ES-I3 (cell line): Measurements from ENCODE around the gene STXBP2.

Source experiments
- H3K36me3 ChIP-seq: 2 replicates; pipeline ENCODE4 v1.6.1; 2013; ENCODE audit warnings: mild to moderate bottlenecking, low read length, control low read depth, moderate library complexity; ENCODE audit not compliant: insufficient read depth
- H3K4me1 ChIP-seq: 2 replicates; pipeline ENCODE4 v1.6.1; 2013; ENCODE audit warnings: mild to moderate bottlenecking, control low read depth, low read length; ENCODE audit not compliant: insufficient read depth
- H3K9ac ChIP-seq: 2 replicates; pipeline ENCODE4 v1.6.1; 2013; ENCODE audit warnings: low read depth, mild to moderate bottlenecking, low read length, moderate library complexity
- H3K9me3 ChIP-seq: 2 replicates; pipeline ENCODE4 v1.6.1; 2013; ENCODE audit warnings: mild to moderate bottlenecking, low read length, moderate library complexity; ENCODE audit not compliant: control insufficient read depth, insufficient read depth

STXBP2 gene

DNA sequence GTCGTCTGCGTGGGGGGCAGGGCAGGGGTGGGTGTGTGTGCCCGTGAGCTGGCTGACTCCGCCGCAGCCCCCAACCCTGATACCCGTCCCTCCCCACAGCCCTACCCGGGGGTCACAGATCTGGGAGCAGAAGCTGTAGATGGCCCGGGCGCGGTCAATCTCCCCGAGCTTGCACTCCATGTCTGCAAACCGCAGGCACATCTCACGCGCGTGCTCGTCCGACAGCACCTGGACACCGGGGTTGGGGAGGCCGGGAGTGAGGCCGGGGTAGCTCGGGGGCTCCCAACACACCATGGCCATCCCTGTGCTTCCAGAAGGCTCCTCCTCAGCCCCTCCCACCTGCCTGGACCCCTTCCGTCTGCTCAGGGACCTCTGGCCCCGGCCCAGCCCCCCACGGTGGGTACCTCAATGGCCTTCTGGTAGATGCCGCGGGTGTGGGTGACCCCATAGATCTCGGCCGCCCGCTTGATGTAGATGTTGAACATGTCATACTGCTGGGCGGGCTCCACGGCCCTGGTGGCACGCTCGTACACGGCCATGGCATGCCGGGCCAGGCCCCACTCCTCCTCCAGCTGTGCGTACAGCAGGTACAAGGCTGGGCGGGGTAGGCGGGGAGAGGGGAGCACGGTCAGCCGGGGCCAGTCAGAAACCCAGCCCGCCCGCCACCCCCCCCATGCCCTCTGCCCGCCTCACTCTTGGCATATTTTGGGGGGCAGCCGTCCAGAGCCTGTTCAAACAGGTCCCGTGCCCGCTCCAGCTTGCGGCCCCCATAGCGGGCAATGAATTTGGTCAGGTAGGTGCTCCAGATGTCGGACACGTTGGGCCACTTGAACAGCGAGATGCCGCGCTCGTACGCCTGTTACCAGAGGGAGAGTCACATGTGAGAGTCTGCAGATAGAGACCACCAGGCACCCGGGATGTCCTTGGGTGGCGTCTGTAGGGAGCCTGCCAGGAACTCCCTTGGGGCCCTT is 16.2 kb upstream of the STXBP2 start:
- Histone ChIP-seq H3K36me3 (no peaks in the 10 kb centered on the region; the same call in 1 of the 2 replicates), H3K9ac (no peak overlapping the region), H3K9me3 (no peaks in the 10 kb centered on the region), H3K4me1 (no peaks in the 10 kb centered on the region)

DNA sequence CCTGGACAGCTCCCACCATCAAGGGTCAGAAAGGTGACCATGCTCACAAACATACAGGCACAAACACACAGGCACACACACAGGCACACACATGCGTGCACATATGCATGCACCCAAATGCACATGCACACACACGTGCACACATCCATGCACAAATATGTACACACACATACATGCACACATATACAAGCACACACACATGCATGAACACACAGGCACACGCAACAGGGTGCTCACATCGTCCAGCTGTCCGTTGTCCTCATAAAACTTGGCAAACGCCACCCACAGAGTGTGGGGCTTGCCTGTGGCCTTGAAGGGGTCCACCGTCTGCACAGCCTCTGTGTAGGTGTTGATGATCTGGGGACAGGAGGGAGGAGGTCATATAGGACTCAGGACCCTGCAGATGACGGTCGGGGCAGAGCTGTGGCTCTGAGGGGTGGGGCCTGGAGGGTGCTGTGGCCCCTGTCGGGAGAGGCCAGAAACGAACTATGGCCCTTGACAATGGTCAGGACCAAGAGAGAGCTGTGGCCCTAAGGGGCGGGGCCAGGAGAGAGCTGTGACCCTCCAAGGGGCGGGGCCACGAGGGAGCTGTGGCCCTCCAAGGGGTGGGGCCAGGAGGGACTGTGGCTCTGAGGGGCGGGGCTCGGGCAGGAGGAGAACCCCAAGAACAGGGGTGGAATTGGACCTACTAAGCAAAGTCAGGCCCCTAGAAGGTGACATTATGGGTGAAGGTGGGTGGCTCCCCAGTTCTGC is 13.8 kb upstream of the STXBP2 start:
- no peaks in the 10 kb centered on the region for H3K9me3 ChIP-seq
- H3K9ac ChIP-seq, result no peak overlapping the region
- H3K36me3 ChIP-seq, result no peaks in the 10 kb centered on the region; the same call in 1 of the 2 replicates
- 0 out of 2 replicates have a peak, but pooled peaks cover under 1% of the 10 kb centered on the region for H3K4me1 ChIP-seq

DNA sequence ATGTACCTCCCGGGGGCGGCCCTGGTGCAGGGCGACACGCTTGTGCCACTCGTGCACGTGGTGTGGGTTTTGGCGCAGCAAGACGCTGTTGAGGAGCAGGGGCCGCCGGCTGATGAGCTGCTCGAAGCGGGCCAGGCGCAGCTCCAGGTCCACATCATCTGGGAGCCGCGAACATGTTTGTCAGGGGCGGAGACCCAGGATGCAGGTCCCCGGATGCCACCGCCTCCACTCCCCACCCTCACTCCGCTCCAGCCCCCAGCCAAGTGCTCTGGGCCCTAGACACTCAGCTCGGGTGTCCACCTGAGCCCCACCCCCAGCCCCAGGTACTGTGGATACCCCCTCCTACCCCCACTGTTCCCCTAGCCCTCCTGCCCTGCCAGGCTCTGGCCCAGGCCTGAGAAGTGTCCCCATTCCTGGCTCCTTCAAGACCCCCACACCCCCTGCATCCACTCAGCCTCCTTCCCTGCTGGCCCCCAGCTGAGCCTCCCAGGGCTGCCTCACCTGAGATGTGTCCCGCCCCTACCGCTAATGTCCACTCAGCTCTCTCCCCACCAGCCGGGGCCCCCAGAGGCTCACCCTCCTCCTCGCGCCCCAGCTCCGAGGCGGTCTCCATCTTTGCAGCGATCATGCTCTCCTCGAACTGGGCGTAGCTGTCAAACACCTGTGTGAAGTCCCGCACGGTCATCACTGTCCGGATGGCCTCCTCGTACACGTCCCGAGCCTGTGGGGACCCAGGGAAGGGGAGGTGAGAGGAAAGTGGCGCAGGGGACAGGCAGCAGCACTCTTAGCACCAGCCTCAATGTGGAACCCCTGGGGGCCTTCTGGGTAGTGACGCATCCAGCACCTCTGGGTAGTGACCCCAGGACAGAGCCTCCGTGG is 12.9 kb upstream of the STXBP2 start:
- Histone ChIP-seq H3K9ac (no peak overlapping the region), H3K36me3 (no peaks in the 10 kb centered on the region; the same call in 1 of the 2 replicates), H3K4me1 (peaks cover 6% of the 10 kb centered on the region; the same call in 1 of the 2 replicates), H3K9me3 (no peaks in the 10 kb centered on the region)

DNA sequence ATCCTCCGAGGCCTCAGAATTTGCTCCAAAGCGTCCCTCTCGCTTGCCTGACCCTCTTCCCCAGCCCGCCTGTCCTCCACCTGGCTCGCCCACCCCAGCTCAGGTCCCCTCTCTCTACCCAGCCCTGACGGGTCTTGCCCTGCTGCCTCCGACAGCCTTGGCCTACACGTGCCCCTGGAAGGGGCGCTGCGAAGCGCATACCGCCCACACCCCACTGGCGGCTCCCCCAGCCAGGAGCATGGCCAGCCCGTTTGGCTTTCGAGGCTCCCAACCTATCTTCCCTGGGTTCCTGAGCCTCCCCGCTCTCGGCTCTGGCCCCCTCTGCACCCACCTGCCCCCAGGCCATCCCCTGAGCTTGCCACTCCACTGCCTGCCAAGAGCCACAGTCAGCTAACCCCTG is 12.1 kb upstream of the STXBP2 start:
- Histone ChIP-seq H3K9ac (no peak overlapping the region), H3K4me1 (peaks cover 6% of the 10 kb centered on the region; the same call in 1 of the 2 replicates), H3K36me3 (no peaks in the 10 kb centered on the region; the same call in 1 of the 2 replicates), H3K9me3 (no peaks in the 10 kb centered on the region)

DNA sequence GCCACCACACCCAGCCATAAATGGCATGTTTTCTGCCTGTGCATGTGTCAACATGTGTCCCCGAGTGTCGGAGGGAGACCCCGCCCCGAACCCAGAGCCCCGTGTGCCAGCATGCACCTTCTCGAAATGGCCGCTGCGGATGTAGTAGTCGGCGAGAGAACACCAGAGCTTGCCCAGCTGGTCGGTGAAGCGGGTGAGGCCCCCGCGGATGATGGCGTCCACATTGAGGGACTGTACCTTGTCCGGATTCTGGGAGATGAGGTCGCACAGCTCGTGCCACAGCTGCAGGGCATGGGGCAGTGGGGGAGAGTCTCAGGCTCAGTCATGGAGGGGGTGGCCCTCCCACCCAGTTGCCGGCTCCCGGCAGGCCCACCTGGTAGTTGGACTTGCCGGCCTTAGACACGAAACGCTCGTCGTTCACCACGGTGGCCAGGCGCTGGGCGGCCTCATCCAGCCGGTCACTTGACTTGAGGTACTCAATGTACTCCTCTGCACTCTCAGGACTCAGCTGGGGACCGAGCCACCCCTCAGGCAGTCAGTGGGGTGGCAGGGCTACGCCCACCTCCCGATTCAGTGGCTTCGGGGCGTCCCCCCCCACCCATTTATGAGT is 11.0 kb upstream of the STXBP2 start:
- Histone ChIP-seq H3K9me3 (no peaks in the 10 kb centered on the region), H3K4me1 (peaks cover 6% of the 10 kb centered on the region; the same call in 1 of the 2 replicates), H3K9ac (no peak overlapping the region), H3K36me3 (no peaks in the 10 kb centered on the region; the same call in 1 of the 2 replicates)

DNA sequence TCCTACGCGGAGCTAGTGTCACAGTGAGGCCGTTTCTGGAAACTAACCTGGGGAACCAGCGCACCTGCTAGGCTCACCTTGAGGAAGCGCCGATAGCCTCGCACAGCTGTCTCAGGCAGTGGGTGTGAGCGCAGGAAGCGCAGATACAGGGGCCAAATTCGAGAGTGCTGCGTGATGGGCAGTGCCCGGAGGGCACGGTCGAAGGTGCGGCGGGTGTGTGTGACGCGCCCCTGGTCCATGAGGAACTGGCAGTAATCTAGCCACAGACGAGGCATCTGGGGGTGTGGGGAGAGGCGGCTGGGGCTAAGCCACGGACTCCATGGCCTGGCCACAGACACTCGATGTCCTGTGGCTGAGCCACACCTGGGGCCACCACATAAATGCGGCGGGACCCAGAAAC is 9.7 kb upstream of the STXBP2 start:
- no peak overlapping the region for H3K9ac ChIP-seq
- H3K4me1 ChIP-seq, result peaks cover 6% of the 10 kb centered on the region; the same call in 1 of the 2 replicates
- H3K9me3 ChIP-seq, result no peaks in the 10 kb centered on the region
- H3K36me3 ChIP-seq, result no peaks in the 10 kb centered on the region; the same call in 1 of the 2 replicates

DNA sequence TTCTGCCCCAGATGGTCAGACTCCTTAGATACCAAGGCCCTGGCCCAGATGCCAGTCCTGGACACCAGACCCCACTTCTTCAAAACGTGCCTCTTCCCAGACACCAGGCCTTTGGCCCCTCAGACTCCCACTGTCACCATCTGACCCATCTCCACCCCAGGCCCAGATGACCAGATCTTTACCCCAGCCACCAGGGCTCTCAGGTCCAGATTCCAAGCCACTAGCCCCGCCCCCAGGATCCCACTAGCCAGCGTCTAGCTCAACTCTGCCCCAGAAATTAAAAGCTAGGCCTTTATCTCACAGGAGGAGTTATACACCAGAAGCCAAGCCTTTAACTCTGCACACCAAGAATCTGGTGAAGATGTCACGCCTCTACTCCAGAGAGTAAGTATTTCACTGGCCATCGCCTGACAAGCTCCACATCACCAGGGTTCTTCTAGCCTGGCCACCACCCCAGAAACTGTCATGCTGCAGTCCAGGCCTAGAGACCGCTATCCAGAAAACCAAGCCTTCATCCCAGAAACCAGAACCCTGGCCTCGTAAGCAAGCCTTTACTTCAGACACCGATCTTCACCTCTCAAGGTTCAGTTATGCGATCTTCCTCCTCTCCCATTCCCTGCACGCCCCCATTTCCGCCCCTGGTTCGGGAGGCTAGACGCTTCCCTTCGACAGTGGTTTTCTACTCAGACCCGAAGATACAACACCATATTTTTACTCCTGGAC is 8.2 kb upstream of the STXBP2 start:
- Histone ChIP-seq H3K9me3 (no peaks in the 10 kb centered on the region), H3K4me1 (peaks cover 6% of the 10 kb centered on the region; the same call in 1 of the 2 replicates), H3K36me3 (no peaks in the 10 kb centered on the region), H3K9ac (peak overlapping the region; percentile 99)

DNA sequence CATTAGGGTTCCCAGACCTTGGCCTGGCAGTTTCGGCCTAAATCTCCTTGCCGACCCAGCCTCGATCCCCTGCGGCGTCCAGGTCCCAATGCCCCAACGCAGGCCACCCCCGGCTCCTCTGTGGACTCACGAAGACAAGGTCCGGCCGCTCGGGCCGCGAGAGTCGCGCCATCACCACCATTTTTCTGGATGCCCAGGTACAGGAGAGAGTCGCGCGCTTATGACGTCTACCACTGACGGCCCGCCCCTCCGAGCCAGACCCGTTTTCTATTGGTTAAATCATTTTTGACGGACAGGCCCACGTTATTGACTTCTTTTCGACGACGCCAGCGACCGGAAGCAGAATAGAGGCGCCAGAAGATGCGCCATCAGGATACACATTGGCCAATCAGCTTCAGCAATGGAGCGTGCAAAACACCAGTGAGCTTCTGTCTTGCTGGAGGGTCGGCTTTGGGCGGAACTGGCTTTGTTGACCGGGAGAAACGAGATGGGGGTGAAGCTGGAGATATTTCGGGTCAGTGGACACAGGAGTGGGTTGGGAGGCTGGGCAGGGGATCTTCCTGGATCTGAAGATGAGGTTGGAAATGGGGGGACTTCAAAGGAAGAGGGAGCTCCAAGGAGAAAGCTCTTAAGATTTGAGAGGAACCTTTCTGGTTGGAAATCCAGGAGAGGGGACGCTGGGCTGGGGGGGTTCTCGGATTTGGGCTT is 7.4 kb upstream of the STXBP2 start, which contains the start of the genes PET100 and XAB2:
PET100 (plus strand) TSS at position 447 of the 708 bp plus-strand sequence; CDS start at position 488, 41 bp downstream.
XAB2 (minus strand) TSS at position 199 of the 708 bp plus-strand sequence; CDS start at position 181, 18 bp downstream.
- Histone ChIP-seq H3K9me3 (no peaks in the 10 kb centered on the region), H3K36me3 (no peaks in the 10 kb centered on the region), H3K4me1 (peaks cover 6% of the 10 kb centered on the region; the same call in 1 of the 2 replicates), H3K9ac (peak within 1 kb of the TSS; percentile 99)

DNA sequence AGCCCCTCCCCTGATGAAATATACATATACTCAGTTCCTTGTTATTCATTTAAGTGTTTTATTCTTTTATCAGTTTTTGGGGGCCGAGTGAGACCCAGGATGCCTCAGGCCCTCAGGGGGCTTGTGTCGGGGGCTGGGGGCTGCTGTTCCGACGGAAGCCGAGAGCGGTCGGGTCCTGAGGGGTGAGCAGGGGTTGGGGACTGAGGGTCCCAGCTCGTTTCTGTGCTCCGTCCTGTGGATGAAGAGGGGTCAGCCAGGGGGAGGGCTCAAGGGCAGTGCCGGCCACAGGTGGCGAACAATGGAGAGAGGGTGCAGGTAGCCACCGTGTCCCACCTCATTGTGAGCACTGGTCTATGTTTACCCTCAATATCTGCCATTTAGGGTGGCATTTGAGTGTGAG is 5.3 kb upstream of the STXBP2 start:
- H3K36me3 ChIP-seq, result no peaks in the 10 kb centered on the region
- peaks cover 6% of the 10 kb centered on the region for H3K4me1 ChIP-seq
- no peaks in the 10 kb centered on the region for H3K9me3 ChIP-seq
- no peak overlapping the region for H3K9ac ChIP-seq

DNA sequence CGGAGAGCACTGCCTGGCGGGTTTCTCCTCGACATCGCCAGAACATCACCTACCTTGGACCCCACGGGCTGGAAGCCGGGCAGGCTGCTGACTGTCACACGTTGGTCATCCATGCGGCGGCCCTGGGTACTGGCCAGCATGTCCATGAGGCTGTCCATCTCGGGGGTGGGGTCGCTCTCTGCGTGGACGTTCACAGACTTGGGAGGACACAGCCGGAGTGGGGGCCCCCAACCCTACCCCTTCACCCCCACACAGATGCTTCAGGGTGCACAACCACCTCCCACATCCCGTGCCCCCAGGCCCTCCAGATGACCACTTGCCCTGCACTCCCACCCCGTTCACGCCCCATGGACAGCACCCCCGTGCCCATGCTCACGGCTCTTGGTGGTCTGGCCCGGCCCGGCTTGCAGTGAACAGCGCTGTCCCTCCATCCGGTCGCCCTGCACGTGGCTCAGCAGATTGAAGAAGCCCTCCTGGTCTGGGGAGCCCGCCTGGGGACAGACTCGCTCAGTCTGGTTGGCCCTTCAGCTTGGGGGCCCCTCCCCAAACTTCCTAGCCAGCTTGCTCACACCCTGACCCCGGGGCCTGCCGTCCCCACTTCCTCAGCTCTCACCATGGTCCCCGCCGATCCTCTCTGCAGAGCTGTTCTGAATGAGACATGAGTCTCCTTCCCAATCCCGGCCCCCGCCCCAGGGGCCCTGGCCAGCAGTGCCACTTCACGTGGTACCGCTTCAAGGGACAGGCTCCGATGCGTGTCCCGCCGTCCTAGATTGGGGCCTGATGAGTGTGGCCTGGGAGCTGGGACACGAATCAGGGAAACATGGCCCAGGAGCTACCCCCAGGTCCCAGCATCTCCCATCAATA is 4.3 kb upstream of the STXBP2 start:
- H3K9me3 ChIP-seq, result no peaks in the 10 kb centered on the region
- no peaks in the 10 kb centered on the region for H3K36me3 ChIP-seq
- no peak overlapping the region for H3K9ac ChIP-seq
- peaks cover 6% of the 10 kb centered on the region for H3K4me1 ChIP-seq

DNA sequence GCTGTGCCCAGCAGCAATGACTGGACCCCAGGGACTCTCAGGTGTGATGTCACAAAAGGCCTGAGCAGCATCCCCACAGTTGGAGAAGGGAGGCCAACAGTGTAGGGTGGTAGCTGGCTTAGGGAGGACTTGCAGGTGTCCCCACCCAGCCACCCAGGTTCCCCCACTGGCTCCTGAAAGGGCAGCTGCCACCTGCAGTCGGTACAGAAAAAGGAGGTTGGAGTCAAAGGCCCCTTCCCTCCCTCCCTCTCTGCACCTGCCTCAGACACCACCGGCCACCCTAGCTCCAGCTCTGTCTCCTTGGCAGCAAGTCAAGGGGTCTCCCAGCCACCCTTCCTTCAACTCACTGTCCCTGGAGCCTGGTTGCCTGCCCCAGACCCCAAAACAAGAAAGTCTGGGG is 3.2 kb upstream of the STXBP2 start, which contains the start of gene PCP2:
PCP2 (minus strand) TSS at position 22 of the 400 bp plus-strand sequence. CDS start 262 bp downstream, outside the sequence.
- H3K9me3 ChIP-seq, result no peaks in the 10 kb centered on the region
- no peak within 1 kb of the TSS for H3K9ac ChIP-seq
- H3K36me3 ChIP-seq, result no peaks in the 10 kb centered on the region
- H3K4me1 ChIP-seq, result no peaks in the 10 kb centered on the region; the same call in 1 of the 2 replicates
